HG02588 (cell line): ENCODE data around the gene TCF15.
"Not testable (repeated sequence)": the region's sequence is repeated elsewhere in the genome, so short reads cannot be mapped to it uniquely, and the experiment has no call there.

Source experiments
- ATAC-seq: cut with Tn5 transposase; IDR thresholded peaks from one replicate; pipeline ENCODE4 v1.9.1; 2021; ENCODE audit warnings: mild to moderate bottlenecking, moderate library complexity; ENCODE audit not compliant: unreplicated experiment

TCF15 gene

DNA sequence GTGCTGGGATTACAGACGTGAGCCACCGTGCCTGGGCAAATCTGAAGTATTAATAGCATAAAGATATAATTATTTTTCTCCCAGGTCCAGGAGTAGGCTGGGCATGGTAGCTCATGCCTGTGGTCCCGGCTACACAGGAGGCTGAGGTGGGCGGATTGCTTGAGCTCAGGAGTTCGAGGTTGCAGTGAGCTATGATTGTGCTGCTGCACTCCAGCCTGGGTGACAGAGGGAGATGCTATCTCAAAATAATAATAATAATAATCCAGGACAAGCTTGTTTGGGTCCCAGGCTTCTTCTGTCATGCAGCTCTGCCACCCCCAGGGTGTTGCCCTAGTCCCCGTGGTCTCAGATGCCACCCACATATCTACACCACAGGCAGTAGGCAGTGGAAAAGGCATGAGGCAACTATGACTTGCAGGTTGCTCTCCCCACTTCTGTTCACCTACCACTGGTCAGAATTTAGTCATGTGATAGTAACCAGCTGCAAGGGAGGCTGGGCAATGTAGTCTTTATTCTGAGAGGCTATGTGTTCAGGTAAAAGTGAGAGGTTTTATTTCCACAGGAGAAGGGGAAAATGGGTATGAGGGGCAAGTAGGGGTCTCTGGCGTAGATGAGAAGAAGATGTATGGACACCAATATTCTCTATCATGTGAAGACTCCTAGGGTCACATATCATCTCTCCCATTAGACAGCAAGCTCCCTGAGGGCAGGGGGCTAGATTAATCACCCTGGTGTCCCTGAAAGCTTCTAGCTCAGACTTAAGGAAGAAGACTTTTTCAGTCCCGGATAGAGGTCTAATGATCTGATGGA, 25.7 kb downstream of the TCF15 start:
- no peak for ATAC-seq

DNA sequence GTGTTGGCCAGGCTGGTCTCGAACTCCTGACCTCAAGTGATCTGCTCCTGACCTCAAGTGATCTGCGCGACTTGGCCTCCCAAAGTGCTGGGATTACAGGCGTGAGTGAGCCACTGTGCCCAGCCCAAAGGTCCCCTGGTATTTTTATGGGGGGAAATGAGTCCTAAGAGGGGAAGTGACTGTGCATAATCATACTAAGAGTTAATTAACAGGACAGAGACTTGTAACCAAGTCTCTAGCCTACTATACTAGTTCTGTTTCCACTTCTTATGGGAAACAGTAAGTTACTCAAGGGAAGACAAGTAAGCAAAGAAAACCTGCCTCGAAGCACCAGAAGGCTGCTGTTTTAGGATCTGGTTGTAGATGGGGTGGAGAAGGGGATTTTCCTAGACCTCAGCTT, 27.9 kb downstream of the TCF15 start:
- no peak for ATAC-seq

DNA sequence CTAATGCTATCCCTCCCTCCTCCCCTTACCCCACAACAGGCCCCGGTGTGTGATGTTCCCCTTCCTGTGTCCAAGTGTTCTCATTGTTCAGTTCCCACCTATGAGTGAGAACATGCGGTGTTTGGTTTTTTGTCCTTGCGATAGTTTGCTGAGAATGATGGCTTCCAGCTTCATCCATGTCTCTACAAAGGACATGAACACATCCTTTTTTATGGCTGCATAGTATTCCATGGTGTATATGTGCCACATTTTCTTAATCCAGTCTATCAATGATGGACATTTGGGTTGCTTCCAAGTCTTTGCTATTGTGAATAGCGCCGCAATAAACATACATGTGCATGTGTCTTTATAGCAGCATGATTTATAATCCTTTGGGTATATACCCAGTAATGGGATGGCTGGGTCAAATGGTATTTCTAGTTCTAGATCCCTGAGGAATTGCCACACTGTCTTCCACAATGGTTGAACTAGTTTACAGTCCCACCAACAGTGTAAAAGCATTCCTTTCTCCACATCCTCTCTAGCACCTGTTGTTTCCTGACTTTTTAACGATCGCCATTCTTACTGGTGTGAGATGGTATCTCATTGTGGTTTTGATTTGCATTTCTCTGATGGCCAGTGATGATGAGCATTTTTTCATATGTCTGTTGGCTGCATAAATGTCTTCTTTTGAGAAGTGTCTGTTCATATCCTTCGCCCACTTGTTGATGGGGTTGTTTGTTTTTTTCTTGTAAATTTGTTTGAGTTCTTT, 31.0 kb downstream of the TCF15 start:
- not testable (repeated sequence) for ATAC-seq

DNA sequence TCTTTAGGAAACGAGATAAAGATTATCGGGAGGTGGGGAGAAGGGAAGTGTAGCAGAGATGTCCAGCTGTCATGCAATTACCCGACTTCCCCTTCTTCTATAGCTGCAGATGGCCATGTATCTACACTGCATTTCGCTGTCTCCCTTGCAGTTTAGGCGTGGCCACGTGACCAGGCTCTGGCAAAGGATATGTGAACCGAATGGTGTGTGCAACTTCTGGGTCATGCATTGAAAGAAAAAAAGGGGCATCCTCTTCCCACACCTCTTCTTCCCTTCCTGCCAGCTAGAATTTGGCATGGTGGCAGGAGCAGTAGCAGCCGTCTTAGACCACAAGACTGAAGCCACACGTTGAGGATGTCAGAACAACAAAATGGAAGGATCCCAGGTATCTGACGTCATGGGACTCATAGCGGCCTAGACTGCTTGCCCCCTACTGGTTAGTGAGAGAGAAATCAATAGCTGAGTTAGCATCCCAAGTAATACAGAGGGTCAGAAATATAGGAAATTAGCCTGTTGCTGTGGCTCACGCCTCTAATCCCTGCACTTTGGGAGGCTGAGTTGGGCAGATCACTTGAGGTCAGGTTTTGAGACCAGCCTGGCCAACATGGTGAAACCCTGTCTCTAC, 32.8 kb downstream of the TCF15 start:
- no peak for ATAC-seq

DNA sequence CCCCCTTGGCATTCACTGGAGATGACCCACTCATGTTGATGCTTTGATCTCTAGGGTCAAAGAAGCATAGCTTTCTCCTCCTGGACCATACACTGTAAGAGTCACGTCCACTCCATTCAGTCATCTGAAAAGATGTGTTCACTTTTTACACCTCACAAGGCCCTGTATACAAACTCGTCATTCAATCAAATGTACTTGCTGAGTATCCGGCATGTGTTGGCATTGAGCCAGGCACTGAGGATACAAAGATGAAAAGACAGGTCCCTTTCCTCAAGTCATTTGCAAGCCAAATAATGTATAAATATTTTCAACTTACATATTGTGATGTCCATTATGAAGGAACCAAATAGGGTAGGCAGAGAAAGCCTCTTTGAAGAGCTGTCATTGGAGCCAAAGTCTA, 34.0 kb downstream of the TCF15 start:
- ATAC-seq, result no peak

DNA sequence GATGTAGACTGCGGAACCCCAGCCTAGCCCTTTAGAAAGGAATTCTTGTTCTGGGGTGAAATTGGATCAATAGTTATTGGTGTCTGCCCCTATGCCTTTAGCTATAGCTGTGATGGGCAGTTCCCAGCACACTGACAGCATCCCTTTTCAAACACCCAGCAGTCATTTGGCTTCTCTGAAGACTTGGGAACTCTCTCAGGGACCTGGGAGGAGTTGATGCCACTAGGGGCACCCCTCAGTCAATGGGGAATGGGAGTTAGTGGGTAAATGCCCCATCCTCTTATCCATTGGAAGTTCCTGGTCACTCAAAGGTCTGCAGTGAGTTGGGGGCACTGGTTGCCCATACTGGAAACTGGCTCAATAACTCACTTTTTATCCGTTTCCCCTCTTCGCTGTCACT, 34.9 kb downstream of the TCF15 start:
- ATAC-seq, result no peak

DNA sequence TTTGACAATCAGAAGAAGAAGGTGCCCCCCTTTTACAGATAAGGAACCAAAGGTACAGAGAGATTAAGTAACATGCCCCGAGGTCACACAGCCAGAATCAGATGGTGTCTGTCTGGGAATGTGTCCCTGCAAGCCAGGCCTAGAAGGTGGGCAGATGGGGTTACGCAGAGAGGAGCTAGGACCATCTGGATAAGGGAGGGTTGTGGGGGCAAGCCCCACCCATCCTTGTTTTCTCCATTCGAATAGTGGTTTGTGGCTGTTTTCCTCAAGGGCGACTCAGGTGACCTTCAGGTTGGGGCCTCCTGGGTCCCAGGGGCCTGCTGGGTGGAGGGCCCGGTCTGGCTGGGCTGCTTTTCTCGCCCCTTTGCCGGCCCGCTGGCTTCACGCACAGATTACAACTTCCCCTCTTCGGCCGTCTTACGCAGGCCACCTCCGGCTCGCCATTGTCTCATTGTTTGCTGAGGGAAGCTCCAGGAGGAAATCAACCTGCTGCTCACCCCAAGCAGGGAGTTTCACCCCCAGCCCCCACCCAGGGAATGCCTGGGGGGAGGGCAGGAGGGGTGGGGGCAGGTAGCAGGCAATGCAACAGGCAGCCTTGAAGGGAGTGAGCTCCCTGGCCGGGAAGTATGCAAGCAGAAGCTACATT, 35.7 kb downstream of the TCF15 start:
- ATAC-seq, result no peak

DNA sequence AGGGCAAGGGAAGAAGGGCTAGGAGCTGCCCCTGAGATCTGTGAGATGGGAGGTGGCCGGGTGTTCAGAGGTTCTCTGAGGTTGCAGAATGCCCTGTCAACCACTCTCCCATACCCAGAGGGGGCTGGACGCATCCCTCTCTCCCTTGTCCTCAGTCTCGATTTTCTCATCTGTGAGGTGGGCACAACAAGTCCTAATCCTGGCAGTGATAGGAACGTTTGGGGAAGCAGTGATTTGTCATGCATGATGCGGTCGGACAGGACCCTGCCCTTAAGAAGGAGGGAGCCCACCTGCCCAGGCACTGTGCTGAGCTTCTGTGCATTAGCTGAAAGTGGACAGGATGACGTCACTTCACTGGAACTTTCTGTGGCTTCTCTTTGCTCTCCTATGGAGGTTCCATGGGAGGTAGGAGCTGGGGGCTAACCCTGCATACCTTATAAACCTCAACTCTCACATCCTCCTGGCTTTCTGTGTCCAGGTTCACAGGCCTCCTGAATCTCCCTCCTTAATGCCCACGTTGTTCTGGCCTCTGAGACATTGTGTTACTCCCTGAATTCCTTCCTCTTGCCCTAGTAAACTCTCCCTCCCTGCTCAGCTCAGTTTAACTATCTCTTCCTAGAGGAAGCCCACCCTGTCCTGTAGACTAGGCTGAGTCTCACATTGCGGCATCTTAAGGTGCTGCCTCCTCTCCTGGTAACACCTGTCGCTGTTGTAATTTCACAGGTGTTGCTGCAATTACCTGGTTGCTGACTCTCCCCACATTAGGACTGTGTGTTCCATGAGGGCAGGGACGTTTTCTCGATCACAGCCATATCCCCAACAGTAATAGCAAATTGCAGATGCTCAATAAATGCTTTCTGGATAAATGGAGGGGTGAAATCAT, 36.5 kb downstream of the TCF15 start:
- no peak for ATAC-seq

DNA sequence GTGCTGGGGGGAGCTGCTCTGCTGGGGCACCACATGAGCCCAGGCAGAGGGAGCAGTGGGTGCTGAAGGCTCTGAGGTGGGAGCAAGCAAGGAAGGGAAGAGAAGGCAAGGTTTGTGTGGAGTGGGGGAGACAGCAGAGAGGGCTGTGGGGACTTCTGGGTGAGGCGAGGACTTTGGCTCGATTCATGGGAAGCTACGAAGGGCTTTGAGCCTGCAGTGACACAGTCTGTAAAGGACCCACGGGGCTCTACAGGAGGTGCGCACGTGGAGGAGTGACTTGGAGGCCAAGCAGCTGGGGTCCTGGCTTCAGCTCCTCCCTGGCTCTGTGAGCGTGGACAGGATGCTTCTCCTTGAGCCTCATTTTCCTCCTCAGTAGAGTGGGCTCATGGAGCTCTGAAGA, 37.4 kb downstream of the TCF15 start:
- no peak for ATAC-seq

DNA sequence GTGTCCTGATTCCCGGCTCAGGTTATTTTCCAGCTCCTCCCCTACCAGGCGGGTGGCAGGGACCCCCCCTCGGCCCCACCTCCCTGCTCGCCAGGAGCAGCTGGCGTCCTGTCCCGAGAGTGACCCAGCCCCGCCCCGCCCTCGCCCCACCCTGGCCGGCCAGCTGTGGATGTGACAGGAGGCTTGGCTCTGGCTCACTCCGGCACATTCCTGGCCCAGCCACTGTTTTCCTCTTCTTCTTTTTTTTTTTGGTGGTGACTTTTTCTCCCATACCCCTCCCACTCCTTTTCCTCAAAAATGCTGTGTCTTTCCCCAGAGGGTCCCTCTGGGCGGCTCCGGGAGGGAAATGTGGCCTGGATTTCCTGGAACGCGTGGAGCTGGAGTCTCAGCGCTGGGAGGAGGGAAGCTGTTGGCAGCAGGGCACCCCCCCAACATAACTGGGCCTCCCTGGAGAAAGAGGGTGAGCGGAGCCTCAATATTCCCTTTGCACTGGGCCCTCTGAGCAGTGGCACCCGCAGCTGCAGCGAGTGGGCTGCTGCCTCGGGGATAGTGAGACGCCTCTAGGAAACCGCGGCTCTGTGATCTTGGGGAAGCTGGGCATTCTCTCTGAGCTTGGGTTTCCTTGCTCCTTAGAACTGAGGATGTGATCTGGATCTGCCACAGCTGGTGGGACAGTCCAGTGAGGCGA, 38.2 kb downstream of the TCF15 start:
- no peak for ATAC-seq

DNA sequence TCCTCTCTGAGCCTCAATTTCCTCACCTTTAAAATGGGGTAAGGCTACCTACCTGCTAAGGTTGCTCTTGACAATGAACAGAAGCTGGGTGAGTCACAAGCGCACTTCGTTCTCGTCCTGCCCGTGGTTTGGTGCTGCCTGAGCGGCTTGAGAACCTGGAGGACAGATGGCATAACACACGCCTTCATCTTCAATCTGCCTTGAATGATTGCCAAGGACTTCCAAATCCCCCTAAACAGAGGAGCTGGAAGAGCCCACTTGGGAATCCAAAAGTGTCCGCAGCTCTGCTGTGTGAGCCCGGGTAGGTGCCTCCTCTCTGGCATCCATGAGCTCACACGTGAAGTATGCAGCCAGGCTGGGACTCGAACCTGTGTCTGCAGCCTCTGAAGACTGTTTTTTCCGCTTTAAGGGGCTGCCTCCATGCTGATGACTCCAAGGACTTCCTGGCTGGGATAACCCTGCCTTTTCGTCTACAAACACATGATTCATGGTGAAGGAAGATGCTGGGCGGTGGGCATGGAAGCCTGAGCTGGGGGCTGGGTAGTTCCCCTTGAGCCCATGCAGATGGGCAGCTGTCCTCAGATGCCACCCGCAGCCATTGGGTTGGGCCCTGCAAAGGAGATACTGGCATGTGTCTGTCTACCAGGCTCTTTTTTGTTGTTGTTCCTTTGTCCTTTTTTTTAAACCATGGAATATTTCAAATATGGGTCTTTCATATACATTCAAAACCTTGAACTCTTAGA, 41.3 kb downstream of the TCF15 start:
- no peak for ATAC-seq

DNA sequence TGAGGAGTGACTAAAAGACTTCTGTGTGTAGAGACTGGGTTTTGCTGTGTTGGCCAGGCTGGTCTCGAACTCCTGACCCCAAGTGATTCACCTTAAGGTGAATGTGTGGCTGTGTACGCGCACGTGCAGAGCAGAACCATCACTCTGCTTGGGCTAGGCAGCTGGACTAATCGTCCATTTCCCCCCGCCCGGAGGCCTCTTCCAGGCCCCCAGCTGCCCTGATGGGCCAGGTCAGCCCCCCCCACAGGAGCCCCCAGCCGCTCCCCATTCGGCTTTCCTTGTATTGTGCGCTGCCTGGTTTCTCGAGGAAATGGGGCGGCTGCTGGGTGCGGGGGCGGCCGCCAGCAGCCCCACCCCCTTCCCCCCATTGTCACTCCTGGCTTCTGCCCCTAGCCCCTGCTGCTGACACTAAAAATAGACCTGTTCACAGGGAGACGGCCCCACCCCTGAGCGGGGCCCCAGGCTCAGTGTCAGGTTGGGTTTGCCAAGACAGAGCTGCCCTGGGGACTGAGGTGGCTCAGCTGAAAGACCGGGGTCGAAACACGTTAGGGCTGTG, 41.9 kb downstream of the TCF15 start:
- no peak for ATAC-seq

DNA sequence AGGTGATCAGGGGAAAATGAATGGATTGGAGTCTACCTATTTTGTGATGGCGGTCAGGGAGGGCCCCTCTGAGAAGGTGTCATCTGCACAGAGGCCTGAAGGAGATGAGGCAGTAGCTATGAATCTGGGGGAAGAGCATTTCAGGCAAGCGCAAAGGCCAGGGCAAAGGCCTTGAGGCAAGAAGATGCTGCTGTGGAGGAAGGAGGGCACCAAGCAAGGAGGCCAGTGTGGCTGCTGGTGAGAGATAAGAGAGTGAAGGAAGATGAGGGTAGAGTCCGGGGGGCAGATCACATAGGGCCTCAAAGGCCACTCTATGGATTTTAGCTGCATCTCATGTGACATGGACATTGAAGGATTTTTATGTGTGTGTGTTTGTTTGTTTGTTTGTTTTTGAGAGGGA, 45.9 kb downstream of the TCF15 start:
- no peak for ATAC-seq

DNA sequence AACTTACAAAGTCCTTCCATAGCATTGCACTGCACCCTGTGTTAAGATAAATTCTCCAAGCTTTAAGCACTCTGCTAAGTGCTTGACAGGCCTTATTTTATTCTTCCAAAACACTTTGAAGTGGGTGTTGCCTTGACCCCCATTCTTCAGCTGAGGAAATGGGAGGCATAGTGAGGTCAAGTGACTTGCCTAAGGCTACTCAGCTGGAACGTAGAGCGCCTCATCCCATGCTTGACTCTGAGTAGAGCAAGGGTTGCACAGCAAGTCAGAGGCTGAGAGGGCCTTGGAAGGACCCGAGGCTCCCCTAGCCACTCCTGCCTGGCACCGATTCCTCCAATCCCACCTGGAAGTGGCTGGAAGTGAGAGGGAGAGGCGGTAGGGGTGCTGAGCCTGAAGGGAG, 46.9 kb downstream of the TCF15 start:
- no peak for ATAC-seq

DNA sequence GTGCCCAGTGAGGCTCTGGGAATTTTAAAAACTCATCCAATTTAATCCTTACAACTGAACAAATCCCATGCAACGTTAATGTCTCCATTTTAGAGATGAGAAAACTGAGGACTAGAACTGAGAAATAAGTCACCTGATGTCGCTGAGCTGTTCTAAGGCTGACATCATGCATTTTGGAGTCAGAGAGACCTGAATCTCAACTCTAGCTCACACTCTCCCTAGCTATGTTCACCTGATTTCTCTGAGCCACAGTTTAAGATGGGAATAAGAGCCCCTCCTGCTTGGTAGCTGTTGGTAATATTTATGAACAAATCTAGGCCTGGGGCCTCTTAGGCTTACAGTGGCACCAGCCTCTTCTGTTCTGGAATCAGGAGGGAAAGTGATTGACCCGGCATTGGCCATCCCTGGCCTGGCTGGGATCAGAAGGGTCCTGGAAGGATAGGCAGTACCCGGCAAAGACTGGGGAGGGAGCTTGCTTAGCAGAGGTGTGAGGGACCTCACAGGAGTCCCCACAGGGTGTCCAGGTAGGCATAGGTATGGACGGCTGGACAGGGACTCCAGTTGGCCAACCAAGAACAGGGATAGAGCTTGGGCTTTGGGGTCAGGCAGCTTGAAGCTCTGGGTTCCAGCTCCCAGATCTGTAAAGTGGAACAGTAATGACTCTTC, 47.7 kb downstream of the TCF15 start:
- no peak for ATAC-seq

DNA sequence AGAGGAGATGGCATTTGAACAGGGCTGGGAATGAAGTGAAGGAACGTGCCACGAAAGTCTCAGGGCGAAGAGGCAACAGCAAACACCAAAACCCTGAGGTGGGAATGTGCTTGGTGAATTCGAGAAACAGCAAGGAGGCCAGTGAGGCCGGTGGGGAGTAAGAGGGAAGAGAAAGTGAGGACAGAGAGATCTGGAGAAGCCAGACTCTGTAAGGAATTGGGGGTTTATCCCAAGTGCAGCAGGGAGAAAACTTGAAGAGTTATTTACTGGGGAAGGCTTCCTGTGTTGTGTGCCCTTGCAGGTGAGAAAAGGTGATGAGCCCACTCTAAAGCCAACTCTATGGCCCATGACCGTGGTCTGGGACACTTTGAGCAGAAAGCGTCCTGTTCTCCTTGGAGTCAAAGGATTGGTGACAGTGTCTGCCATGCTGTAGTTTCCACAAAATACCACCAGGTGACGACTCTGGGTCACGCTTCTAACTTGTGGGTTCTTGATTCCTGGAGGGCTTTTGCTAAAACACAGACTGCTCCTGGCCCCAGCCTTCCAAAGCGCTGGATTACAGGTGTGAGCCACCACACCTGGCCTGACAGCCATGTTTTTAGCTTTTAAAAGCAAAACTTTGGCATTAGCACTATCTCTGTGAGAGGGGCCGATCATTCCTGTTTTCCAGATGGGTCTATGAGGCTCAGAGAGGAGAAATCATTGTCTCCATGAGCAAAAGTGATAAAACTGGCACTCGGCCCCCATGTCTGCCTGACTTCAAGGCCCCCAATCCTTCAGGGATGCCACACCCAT, 48.5 kb downstream of the TCF15 start:
- ATAC-seq, result no peak

DNA sequence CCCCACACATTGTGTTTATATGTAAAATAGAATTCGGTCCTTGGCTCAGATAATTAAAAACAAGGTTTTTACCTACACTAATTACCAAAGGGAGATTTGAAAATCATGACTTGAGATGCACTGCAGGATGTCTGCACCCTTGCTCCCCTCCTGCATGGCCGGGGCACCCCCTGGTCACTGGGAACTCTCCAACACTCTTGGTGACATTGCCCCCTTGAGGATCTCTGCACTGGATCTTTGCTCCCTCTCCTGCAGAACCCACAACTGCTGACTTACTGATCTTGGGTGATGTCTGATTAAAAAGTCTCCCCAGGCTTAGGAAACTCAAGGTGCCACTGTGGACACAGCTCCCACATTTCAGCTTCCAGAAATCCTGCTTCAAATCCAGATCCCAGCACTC, 49.4 kb downstream of the TCF15 start:
- ATAC-seq, result no peak

DNA sequence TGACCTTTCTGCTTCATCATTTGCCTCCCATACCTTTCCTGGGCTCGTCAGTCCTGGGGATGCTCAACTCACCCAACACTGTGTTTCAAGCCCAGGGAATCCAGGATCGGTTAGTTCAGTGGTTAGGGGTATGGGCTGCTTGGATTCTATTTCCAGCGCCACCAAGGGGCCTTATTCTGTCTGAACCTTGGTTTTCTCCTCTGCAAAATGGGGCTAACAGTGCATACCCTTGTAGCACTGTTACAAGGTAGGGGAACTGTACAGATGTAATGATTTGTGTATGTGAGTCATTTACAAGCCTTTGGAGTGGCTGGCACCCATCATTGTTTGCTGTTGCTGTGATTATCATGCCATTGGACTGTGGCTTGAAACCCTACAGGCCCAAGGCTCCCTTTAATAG, 52.0 kb downstream of the TCF15 start:
- no peak for ATAC-seq
